Measurements from ENCODE around the gene TEX14.

The TEX14 gene

GRCh38 chr17:58517378-58517927 lies 174.4 kb downstream of the TEX14 start:
- no peak for DNase-seq

GRCh38 chr17:58516644-58517377 lies 175.0 kb downstream of the TEX14 start:
- no peak for DNase-seq

DNA sequence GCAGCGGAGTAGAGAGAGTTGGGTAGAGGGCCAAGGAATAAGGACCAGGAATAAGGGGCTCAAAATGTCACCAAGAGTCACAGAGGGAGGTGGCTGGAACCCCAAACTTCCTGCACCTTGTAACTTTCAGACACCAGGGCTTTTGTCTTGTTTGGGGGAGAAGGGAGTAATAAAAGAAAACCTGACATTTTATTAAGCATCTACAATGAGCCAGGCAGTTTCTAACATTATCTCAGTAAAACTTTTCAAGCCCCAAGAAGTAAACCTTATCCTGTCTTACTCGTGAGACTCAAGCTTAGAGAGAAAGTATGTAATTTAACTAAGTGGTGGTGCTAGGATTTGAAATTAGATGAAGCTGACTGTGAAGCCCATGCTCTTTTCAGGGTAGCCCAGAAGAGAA lies 176.6 kb downstream of the TEX14 start:
- no peak for DNase-seq

DNA sequence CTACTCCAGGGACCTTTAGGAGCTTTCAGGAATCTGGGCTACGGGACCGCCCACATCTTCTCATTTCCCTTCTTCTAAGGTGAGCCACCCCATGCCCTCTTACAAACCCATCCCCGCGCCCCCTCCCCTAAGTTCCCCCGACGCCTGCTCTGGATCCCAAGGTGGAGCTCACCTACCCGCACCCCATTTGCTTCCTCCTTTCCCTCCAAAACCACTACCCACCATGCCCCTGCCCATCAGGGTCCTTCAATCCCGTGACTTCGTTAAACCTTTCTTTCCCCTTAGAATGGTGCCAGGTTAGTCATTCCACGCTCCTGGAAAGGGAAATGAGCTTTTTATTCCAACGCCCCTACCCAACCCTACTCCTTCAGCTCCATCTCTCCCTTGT lies 177.1 kb downstream of the TEX14 start:
- DNase-seq, result no peak

DNA sequence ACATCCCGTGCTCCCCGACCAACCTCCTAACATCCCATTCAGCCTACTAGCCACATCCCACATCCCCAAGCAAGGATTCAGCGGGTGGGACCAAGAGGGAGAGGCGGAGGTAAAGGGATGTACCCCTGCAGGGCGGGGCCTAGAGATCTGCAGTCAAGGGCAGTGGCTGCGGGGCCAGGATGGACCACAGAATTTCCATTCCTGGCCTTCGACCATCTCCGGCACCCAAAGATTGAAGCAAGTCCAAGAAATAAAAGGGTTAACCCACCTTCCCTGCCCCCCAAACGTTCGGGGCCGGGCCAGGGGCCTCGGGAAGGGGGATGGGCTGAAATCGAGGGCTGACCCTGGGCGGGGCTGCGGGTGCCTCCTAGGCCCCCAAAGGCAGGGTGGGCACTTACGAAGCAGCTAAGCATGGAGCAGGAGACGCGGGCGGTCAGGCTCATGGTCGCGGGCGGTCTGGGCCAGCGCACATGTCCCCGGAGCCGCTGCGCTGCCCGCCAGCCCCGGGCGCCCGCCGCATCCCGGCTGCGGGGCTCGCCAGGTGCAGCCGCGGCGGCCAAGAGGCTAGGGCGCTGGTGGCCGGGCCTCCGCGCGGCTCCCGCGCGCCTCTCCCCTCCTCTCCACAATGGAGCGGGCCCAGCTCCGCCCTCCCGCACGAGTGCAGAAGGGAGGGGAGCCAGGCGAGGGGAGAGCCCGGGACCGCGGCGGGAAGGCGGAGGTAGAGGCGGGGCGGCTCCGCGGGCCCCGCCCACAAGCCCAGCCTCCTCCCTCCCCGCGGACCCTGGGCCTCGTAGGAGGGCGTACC lies 177.7 kb downstream of the TEX14 start, which contains the start of gene MTMR4:
Gene MTMR4 (minus strand): TSS at position 674 of the 805 bp plus-strand sequence. CDS start 231 bp downstream, at position 443.
- DNase-seq, result peak; percentile 55

DNA sequence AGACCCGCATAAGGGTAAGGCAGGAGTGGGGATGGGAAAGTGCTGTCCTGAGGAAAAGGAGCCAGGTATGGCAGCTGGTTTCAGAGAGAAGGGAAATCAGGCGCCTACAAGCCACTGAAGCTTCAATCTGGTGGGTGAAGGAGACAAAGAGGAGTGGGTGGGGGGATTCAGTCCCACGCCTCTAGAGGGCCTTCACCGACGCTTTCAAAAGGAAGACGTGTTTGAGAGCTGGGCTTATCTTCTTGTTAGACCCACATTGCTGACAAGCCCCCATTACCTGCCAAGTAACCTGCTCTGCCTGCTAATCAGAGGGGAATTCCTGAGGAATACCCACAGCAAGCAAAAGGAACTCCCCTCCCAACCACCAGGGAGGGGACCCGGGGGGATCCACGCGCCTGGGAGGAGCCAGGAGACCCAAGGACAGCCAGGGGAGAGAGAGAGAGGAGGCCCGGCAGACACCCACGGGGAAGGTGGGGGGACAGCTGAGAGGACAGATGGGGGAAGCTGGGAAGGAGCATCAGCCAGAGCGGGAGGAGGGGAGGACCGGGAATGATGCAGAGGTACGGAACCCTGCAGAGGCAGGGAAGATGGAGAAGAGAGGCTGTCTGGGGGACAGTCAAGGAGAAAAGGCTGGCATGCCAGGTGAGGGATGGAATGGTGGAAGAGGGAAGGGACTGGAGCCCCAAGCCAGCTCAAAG lies 178.4 kb downstream of the TEX14 start:
- no peak for DNase-seq

GRCh38 chr17:58510075-58510474 lies 181.8 kb downstream of the TEX14 start:
- DNase-seq, result no peak

DNA sequence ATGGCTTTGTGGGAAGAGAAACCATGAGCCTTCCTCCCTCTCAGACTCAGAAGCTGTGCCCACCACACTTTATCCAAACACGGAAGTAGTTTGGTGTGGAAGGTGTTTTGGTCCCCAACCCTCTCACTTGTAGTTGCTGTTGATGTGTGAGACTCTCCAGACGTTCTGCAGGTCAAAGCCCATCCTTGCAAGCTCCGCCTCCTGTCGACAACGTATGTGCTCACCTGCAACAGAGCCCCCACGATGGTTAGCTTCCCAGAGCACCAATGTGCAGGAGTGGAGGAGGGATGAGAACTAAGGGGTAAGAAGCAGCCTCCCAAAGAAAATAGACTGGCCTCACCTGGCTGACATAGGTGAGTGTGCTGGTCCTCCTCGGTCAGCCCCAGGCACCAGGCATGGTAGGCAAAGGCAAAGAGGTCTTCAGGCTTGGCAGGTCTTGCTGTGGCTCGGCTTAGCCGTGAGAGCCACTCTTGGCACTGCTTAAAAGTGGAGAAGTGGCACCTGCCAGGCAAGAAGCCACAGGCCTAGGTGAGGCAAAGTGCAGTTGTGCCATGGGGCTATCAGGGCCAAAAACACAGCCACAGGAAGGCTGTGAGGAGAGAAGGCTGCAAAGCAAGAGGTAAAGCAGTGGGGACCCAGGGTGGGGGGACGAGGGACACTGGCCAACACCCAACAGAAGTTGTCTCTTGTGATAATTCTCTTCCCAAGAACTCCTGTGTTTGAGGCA lies 183.3 kb downstream of the TEX14 start:
- DNase-seq, result no peak

GRCh38 chr17:58507123-58507634 lies 184.7 kb downstream of the TEX14 start:
- no peak for DNase-seq

All from activated T-cell treated with anti-CD3 and anti-CD28 coated beads for 4 hours (primary cell).